GM08714 (cell line): ENCODE data around the gene HYI.
"Not testable (repeated sequence)": the region's sequence is repeated elsewhere in the genome, so short reads cannot be mapped to it uniquely, and the experiment has no call there.

Experiments used
- H3K4me3 ChIP-seq: fragments of 200-500 bp; sonication (Bioruptor generic); 2 replicates; pipeline ENCODE4 v1.5.1; 2014; ENCODE audit warnings: mild to moderate bottlenecking, low read length, inconsistent platforms
- ZNF274 ChIP-seq: IDR thresholded peaks from 2 replicates; pipeline ENCODE4 v1.6.1; 2012; ENCODE audit warnings: mild to moderate bottlenecking, low read depth, low read length

Gene HYI

DNA sequence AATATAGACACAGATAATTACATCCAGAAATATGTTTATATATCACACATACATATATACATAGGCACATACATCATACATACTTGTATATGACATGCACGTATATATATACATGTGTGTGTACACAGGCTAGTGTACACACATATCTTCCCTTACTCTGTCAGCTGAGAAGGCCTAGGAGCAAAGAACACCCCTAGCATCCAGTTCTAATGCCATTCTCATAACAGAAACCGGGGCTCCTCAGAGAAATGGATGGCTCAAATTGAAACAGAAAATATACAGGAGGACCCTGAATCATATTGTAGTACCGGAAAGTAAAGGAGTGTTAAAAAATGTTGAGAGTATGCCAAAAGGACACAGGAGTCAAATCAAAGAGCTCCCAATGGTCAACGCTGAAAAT lies 19.7 kb upstream of the HYI start:
- no peak for TF ChIP-seq ZNF274
- H3K4me3 ChIP-seq: no peak overlapping the region

DNA sequence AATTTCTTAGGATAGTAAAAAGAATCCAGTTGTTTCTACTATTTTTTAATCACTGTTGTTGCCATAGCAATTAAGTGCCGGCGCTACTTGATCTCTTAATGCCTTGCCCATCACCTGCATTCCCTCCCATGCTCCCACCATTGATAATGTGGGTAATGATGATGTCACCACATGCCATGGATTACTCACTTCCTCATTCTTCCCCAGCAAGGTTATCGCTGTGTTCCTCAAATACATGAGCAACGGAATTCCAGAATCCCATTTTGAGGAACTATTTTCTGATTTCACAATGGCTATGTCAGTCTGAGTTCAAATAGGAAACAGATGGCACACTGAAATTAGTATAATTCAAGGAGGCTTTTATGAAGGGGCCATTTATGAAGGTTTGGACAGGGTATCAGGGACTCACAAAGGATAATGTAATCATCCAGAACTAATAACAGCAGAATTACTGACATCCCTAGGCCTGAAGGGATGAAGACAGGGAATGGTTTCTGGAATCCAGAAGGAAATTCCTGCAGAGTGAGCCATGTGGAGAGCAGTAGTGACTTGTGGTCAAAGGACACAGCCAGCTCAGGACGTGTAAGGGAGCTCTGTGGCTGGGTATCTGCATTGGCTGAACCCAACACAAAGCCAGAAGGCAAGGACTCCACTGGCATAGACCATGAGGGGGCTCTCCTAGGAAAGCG lies 18.9 kb upstream of the HYI start:
- H3K4me3 ChIP-seq: not testable (repeated sequence)

DNA sequence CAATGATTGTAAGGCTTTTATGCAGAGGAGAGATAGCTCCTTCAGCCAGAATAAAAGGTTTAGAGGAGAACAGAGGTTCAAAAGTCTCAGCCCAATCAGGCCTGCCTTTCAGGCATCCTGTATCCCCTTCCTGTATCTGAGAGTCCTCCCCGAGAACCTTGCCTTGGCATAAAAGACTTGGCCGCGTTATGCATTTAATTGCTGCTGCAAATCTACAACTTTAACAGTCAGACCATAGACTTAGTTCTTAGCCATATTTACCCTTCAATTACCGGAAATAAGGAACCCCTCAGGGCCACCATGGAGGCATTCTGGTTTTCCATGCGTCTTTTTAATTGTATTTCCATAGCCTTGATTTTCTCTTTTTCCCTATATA lies 18.3 kb upstream of the HYI start:
- no peak overlapping the region for H3K4me3 ChIP-seq
- TF ChIP-seq ZNF274: no peak

DNA sequence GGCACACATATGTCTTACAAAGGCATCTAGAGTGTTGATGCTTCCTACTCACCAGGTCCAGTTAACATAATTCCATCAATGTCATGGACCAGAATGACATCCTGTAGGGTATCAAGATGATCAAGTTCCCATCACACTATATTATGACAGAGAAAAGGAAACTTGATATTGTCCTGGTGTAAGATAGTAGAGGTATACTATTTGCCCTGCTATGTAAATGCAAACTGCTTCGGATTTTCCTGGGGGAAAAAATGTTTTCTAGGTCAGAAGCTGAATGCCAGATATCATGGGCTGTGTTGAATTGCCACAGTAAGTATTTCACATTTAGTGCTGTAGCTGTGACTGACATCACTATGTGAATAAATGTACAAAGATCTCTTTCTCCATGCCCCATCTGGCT lies 16.2 kb upstream of the HYI start:
- no peak overlapping the region for H3K4me3 ChIP-seq
- TF ChIP-seq ZNF274: no peak

DNA sequence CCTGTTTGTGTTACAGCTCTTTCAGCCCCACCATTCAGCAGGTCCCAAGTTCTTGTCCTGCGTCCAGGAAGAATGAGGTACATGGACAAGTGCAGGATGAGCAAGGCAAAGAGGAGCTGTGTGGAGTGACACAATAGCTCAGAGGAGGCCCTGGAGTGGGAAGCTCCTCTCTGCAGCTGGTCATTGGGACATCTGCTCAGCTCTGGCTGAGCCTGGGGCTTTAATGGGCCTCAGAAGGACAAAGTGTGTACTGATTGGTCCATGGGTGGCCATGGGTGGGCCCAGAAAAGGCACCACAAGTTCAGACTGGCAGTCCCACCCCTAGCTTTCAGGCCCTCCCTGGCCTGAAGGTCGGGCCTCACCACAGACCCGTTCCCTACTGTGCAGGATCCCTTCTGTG lies 14.7 kb upstream of the HYI start:
- TF ChIP-seq ZNF274: no peak
- no peak overlapping the region for H3K4me3 ChIP-seq

DNA sequence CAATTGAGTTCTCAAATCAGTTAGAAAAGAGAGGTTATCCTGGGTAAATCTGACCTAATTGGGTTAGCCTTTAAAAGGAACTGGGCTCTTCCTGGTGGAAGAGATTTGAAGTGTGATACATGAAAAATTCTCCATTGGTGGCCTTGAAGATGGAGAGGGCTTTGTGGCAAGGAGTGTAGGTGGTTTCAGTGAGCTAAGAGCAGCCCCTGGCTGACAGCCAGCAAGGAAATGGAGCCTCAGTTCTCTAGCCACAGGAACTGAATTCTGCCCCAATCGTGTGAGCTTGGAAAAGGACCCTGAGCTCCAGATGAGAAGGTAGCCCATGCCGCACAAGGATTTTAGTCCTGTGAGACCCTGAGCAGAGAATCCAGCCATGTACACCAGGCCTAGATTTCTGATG lies 12.7 kb upstream of the HYI start:
- no peak overlapping the region for H3K4me3 ChIP-seq
- no peak for TF ChIP-seq ZNF274

DNA sequence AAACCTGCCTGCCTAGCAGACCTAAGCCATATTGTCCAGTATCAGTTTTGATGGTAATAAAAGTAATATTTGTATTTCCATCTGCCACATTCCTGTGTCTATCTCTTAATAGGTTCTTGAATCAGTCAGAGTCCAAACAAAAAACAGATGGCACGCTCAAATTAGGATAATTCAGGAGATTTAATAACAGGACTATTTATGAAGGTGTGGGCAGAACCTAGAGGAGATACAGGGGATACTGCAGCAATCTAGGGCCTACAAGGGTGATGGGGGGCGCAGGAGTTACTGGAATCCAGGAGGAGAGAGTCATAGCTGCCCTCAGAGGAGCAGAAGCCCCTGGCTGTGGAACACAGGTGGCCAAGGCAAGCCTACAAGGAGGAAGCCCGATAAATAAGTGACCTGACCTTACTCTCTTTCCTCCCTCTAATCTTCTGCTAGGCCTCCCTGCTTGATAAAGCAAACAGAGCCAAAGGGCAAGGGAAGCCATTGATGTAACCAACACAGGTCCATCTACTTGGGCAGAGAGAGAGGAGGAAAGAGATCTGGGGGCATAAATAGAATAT lies 11.9 kb upstream of the HYI start:
- no peak for TF ChIP-seq ZNF274
- no peak overlapping the region for H3K4me3 ChIP-seq

DNA sequence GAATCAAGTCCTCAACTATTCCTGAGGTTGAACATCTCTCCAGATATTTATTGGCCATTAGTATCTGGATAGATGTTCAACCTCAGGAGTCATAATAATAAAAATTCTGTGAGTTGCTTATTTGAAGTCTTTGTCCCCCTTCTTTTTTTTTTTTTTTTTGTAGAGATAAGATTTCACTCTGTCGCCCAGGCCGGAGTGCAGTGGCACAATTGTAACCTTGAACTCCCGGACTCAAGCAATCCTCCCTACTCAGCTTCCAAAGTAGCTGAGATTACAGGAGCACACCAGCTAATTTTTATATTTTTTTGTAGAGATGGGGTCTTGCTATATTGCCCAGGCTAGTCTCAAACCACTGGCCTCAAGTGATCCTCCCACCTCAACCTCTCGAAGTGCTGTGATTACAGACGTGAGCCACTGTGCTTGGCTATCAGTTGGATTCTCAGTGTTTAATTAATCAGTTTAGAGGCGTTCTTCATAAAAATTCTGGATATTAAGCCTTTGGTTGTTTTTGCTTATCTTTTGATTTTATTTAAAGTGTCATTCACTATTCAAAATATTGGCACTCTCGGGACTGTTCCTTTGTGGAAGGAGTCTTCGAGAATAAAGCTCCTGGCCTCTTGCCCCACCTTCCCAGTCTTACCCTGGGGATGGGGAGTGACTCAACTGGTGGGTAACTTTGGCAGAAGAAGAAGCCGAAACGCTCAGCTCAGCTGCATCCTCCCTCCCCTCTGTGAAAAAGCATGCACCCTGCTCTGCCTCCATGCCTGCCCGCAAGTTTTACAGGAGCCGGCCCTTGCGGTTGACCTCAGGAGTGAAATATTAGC lies 11.2 kb upstream of the HYI start:
- no peak for TF ChIP-seq ZNF274
- H3K4me3 ChIP-seq: no peak overlapping the region

DNA sequence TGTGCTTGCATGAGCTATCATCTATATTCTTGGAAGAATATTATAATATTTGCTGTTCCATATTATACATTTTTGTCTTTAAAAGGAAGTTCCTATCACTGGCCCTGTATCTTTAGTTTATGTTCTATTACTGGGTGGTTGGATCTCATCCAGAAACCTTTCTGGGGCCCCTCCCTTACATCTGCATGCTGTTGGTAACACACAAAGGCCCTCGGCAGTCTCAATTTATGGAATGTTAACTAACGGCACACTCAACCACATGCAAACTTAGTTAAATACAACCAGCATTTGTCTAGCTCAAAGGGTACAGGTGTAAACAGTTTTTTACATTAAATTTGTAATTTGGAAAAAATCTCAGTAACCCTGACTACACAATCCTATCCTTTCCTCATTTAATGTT lies 9.7 kb upstream of the HYI start:
- no peak for TF ChIP-seq ZNF274
- H3K4me3 ChIP-seq: no peak overlapping the region

DNA sequence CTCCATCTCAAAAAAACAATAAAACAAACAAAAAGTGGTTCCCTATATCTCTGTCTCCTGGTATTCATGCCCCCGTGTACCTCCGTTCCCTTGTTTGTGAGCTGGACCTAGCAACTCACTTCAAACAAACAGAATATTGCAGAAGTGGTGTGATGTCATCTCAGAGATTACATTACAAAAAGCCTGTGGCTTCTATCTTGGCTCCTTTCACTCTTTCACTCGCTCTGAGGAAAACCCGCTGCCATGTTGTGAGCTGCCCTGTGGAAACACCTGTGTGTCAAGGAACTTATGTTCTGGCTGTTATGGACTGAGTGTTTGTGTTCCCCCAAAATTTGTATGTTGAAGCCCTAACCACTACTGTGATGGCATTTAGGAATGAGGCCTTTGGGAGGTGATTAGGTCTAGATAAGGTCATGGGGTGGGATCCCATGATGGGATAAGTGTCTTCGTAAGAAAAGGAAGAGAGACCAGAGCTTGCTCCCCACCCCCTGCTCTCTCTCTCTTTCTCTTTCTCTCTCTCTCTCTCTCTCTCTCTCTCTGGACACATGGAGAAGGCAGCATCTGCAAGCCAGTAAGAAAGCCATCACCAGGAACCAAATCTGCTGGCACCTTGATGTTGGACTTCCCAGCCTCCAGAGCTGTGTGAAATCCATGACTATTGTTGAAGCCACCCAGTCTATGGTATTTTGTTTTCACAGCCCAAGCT lies 7.4 kb upstream of the HYI start:
- no peak overlapping the region for H3K4me3 ChIP-seq
- no peak for TF ChIP-seq ZNF274

DNA sequence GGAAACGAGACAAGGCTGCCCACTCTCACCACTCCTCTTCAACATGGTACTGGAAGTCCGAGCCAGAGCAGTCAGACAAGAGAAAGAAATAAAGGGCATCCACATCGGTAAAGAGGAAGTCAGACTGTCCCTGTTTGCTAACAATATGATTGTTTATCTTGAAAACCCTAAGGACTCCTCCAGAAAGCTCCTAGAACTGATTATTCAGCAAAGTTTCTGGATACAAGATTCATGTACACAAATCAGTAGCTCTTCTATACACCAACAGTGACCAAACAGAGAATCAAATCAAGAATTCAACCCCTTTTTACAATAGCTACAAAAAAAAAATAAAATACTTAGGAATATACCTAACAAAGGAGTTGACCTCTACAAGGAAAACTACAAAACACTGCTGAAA lies 4.6 kb upstream of the HYI start:
- not testable (repeated sequence) for H3K4me3 ChIP-seq

DNA sequence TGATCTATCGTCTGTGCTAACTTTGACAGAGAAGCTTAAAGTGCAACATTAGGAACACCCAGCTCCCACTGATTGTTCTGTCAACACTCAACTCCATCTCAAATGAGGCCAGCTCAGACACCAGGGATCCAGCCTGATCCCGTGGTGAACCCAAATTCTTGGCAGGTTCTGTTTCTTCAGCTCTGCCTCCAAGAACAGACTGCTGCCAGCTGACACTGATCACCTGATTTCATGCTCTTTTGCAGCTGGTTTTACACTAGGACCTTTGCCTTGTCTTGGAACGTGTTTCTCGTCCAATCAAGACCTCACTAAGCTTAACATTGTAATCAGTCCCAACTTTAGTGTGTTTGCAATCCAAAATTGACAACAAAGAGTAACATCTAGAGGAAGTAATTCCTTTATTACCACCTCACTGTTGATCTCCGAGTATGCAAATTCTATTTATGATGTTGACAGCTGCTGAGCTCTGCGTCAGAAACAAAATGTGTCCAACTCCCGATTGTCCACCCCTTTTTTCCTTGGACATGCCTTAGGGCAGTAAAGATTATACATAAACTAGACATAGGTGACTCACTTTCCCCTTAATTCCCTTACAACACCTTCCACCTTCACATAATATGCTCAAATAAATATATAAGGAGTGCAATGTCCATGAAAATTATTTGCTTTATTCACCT lies 1.6 kb upstream of the HYI start:
- no peak for TF ChIP-seq ZNF274
- H3K4me3 ChIP-seq: no peak overlapping the region

DNA sequence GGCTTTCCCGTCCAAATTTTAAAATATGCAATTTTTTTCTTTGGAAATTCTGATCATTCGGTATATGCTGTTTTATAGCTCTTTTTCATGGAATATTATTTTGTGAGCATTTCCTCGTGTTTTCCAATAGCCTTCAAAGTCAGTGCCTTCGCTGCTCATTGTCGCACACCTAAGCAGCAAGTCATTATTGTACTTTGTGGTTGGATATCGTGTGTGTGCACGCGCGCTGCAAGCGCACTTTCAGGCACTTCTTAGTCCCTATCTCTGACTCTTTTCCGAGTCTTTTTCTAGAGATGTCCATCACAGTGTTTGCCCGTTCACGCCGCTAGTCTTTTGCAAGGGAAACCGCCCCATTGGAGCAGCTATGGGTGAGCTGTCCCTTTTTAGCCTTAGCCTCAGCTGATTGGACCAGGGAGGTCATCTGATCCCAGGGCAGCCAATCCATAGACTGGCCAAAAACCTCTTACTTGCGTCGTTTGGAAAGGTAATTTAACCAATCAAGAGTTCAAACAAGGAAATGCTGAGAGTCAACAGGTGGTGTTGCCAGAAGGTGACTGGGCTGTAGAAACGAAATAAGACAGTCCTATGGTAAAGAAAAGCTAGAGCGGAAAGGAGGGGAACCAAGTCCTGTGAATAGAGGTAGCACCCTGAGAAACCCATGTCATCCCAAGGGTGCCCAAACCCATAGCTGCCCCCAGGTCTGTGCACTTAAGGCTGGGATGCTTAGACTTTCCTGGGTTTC lies 710 bp upstream of the HYI start:
- peak overlapping the region; percentile 54; the same call in 1 of the 2 replicates for H3K4me3 ChIP-seq
- TF ChIP-seq ZNF274: no peak

DNA sequence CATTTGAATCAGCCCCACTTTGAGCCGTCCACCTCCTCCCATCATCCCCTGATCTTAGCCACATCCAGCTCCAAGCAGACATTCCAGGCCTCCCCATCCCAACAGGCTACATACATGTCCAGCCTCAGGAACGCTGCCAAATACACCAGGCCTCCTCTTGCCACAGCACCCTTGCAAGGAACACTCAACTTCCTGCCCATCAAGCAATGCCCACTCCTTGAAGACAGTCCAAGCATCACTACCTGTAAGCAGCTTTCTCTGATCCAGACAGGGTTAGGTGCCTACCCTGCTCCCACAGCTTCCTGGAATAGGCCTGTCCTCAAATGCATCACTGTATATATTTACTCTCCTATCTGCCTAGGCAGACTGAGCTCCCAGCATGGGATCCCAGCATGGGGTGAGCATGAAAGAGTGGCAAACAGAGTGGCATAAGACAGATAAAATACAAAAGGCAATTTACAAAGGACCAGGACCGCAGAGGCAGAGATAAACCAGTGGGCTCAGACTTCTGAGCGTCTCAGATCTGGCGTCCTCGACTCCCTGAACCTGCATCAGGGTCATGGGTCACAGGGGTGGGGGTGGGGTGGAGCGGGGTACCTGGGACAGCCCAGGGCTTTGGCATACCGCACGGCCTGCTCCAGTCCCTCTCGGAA lies 816 bp downstream of the HYI start:
- no peak for TF ChIP-seq ZNF274
- H3K4me3 ChIP-seq: no peak overlapping the region
